Measurements from ENCODE around the gene GIMAP7.
"Not testable (repeated sequence)": the region's sequence is repeated elsewhere in the genome, so short reads cannot be mapped to it uniquely, and the experiment has no call there.

Gene GIMAP7

GRCh38 chr7:150511048-150511447 lies 3.6 kb upstream of the GIMAP7 start:
- Histone ChIP-seq H3K4me3 (ENCODE audit: low read length in 2 of 2) (no peak overlapping the region), H3K36me3 (ENCODE audit: control insufficient read depth in 2 of 2, insufficient read depth in 2 of 2, low read length in 2 of 2) (no peaks in the 10 kb centered on the region), H3K9me3 (ENCODE audit: control insufficient read depth in 2 of 2, low read length in 2 of 2) (no peaks in the 10 kb centered on the region), H3K4me1 (ENCODE audit: control insufficient read depth, insufficient read depth, low read length) (no peaks in the 10 kb centered on the region), H3K9ac (ENCODE audit: low read length in 2 of 2) (no peak overlapping the region), H3K27ac (ENCODE audit: low read length) (no peak overlapping the region), H3K27me3 (ENCODE audit: control insufficient read depth in 1 of 2, insufficient read depth in 2 of 2, low read length in 2 of 2) (no peaks in the 10 kb centered on the region)

DNA sequence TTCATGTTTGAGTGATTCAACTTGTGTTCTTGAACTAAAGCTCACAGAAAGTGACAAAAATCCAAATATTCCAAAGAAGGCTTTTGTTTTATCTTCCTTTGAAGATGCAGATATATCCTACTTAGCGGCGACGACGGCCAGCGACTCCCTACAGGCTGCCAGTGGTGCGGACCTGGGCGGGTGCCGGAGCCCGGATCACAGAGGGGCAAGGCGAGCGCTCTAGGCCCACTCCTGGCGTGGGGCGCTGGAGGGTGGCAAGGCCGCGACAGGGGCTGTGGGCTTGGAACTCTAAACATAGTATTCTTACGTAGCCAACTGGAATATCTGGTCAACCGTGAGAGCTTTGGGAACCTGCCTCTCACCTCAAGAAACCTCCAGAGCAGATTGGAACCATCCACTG lies 914 bp upstream of the GIMAP7 start:
- Histone ChIP-seq H3K4me1 (ENCODE audit: control insufficient read depth, insufficient read depth, low read length) (no peaks in the 10 kb centered on the region), H3K36me3 (ENCODE audit: control insufficient read depth in 2 of 2, insufficient read depth in 2 of 2, low read length in 2 of 2) (no peaks in the 10 kb centered on the region), H3K27ac (ENCODE audit: low read length) (no peak overlapping the region), H3K27me3 (ENCODE audit: control insufficient read depth in 1 of 2, insufficient read depth in 2 of 2, low read length in 2 of 2) (no peaks in the 10 kb centered on the region), H3K4me3 (ENCODE audit: low read length in 2 of 2) (no peak overlapping the region), H3K9me3 (ENCODE audit: control insufficient read depth in 2 of 2, low read length in 2 of 2) (no peaks in the 10 kb centered on the region), H3K9ac (ENCODE audit: low read length in 2 of 2) (no peak overlapping the region)

- H3K27ac ChIP-seq (ENCODE audit: low read length): no peak overlapping the region
- H3K36me3 ChIP-seq (ENCODE audit: control insufficient read depth in 2 of 2, insufficient read depth in 2 of 2, low read length in 2 of 2): no peaks in the 10 kb centered on the region
- peak overlapping the region; percentile 59 to 61 for H3K4me3 ChIP-seq (ENCODE audit: low read length in 2 of 2)
- H3K4me1 ChIP-seq (ENCODE audit: control insufficient read depth, insufficient read depth, low read length): no peaks in the 10 kb centered on the region
- H3K9me3 ChIP-seq (ENCODE audit: control insufficient read depth in 2 of 2, low read length in 2 of 2): no peaks in the 10 kb centered on the region
- H3K27me3 ChIP-seq (ENCODE audit: control insufficient read depth in 1 of 2, insufficient read depth in 2 of 2, low read length in 2 of 2): no peaks in the 10 kb centered on the region
- peak overlapping the region in 1 of 2 donors; percentile 46 for H3K9ac ChIP-seq (ENCODE audit: low read length in 2 of 2)
Measured at GRCh38 chr7:150515248-150516147, 826 bp downstream of the GIMAP7 start.

GRCh38 chr7:150516956-150517745 lies 2.5 kb downstream of the GIMAP7 start:
- H3K9ac ChIP-seq (ENCODE audit: low read length in 2 of 2): no peak overlapping the region
- H3K9me3 ChIP-seq (ENCODE audit: control insufficient read depth in 2 of 2, low read length in 2 of 2): no peaks in the 10 kb centered on the region
- no peaks in the 10 kb centered on the region for H3K36me3 ChIP-seq (ENCODE audit: control insufficient read depth in 2 of 2, insufficient read depth in 2 of 2, low read length in 2 of 2)
- no peaks in the 10 kb centered on the region for H3K4me1 ChIP-seq (ENCODE audit: control insufficient read depth, insufficient read depth, low read length)
- H3K4me3 ChIP-seq (ENCODE audit: low read length in 2 of 2): no peak overlapping the region
- no peak overlapping the region for H3K27ac ChIP-seq (ENCODE audit: low read length)
- no peaks in the 10 kb centered on the region for H3K27me3 ChIP-seq (ENCODE audit: control insufficient read depth in 1 of 2, insufficient read depth in 2 of 2, low read length in 2 of 2)

DNA sequence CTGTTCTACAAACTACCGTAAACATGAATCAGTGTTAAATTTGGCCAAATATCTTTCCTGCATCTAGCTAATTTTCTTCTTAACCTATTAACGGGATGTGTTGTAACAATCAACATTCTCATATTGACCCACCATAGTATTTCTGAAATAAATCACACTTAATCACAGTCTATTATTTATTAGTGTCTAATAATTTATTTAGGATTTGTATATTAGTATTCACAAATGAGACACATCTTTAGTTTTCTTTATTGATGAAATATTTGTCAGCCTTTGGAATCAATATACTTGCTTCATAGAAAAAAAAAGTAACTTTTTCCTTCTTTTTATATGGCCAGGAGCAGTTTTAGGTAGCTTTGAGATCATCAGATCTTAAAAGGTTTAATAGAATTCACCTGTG lies 4.6 kb downstream of the GIMAP7 start:
- H3K4me3 ChIP-seq (ENCODE audit: low read length in 2 of 2): no peak overlapping the region
- no peaks in the 10 kb centered on the region for H3K27me3 ChIP-seq (ENCODE audit: control insufficient read depth in 1 of 2, insufficient read depth in 2 of 2, low read length in 2 of 2)
- no peak overlapping the region for H3K27ac ChIP-seq (ENCODE audit: low read length)
- H3K36me3 ChIP-seq (ENCODE audit: control insufficient read depth in 2 of 2, insufficient read depth in 2 of 2, low read length in 2 of 2): no peaks in the 10 kb centered on the region
- H3K4me1 ChIP-seq (ENCODE audit: control insufficient read depth, insufficient read depth, low read length): no peaks in the 10 kb centered on the region
- no peaks in the 10 kb centered on the region for H3K9me3 ChIP-seq (ENCODE audit: control insufficient read depth in 2 of 2, low read length in 2 of 2)
- no peak overlapping the region for H3K9ac ChIP-seq (ENCODE audit: low read length in 2 of 2)

DNA sequence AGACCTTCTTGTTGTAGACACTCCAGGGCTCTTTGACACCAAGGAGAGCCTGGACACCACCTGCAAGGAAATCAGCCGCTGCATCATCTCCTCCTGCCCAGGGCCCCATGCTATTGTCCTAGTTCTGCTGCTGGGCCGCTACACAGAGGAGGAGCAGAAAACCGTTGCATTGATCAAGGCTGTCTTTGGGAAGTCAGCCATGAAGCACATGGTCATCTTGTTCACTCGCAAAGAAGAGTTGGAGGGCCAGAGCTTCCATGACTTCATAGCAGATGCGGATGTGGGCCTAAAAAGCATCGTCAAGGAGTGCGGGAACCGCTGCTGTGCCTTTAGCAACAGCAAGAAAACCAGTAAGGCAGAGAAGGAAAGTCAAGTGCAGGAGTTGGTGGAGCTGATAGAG lies 5.5 kb downstream of the GIMAP7 start:
- Histone ChIP-seq H3K27me3 (ENCODE audit: control insufficient read depth in 1 of 2, insufficient read depth in 2 of 2, low read length in 2 of 2) (no peaks in the 10 kb centered on the region), H3K27ac (ENCODE audit: low read length) (no peak overlapping the region), H3K9ac (ENCODE audit: low read length in 2 of 2) (no peak overlapping the region), H3K4me3 (ENCODE audit: low read length in 2 of 2) (peak overlapping the region in 1 of 2 donors; percentile 35), H3K9me3 (ENCODE audit: control insufficient read depth in 2 of 2, low read length in 2 of 2) (no peaks in the 10 kb centered on the region), H3K4me1 (ENCODE audit: control insufficient read depth, insufficient read depth, low read length) (no peaks in the 10 kb centered on the region), H3K36me3 (ENCODE audit: control insufficient read depth in 2 of 2, insufficient read depth in 2 of 2, low read length in 2 of 2) (no peaks in the 10 kb centered on the region)

- not testable (repeated sequence) for H3K36me3 ChIP-seq (ENCODE audit: control insufficient read depth in 2 of 2, insufficient read depth in 2 of 2, low read length in 2 of 2); H3K4me1 ChIP-seq (ENCODE audit: control insufficient read depth, insufficient read depth, low read length); H3K27me3 ChIP-seq (ENCODE audit: control insufficient read depth in 1 of 2, insufficient read depth in 2 of 2, low read length in 2 of 2); H3K9ac ChIP-seq (ENCODE audit: low read length in 2 of 2); H3K4me3 ChIP-seq (ENCODE audit: low read length in 2 of 2); H3K27ac ChIP-seq (ENCODE audit: low read length); H3K9me3 ChIP-seq (ENCODE audit: control insufficient read depth in 2 of 2, low read length in 2 of 2)
Measured at GRCh38 chr7:150522931-150523330, 8.3 kb downstream of the GIMAP7 start.

DNA sequence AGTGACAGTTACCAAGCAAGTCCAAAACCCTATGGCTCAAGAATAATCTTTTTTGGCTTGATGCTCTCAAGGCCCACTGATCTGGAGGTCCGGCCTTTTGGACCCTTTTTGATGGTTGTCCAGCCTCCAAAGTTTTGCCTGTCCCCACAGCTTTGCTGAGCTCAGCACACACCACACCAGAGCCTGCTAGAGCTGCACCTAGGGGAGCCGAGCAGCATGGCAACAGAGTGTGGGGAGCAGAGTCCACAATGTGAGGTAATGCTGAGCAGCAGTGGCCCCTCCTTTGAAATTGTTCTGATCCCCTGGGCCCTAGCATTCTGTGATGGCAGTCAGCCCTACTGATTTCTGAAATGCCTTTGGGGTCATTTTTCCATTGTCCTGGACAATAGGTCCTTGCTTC lies 9.3 kb downstream of the GIMAP7 start:
- H3K9me3 ChIP-seq (ENCODE audit: control insufficient read depth in 2 of 2, low read length in 2 of 2): peaks cover 0 to under 1% of the 10 kb centered on the region in 2 donors
- H3K36me3 ChIP-seq (ENCODE audit: control insufficient read depth in 2 of 2, insufficient read depth in 2 of 2, low read length in 2 of 2): no peaks in the 10 kb centered on the region
- H3K9ac ChIP-seq (ENCODE audit: low read length in 2 of 2): no peak overlapping the region
- H3K27ac ChIP-seq (ENCODE audit: low read length): no peak overlapping the region
- H3K4me1 ChIP-seq (ENCODE audit: control insufficient read depth, insufficient read depth, low read length): no peaks in the 10 kb centered on the region
- H3K27me3 ChIP-seq (ENCODE audit: control insufficient read depth in 1 of 2, insufficient read depth in 2 of 2, low read length in 2 of 2): no peaks in the 10 kb centered on the region
- no peak overlapping the region for H3K4me3 ChIP-seq (ENCODE audit: low read length in 2 of 2)

GRCh38 chr7:150531704-150532103 lies 17.0 kb downstream of the GIMAP7 start:
- Histone ChIP-seq H3K27me3 (ENCODE audit: control insufficient read depth in 1 of 2, insufficient read depth in 2 of 2, low read length in 2 of 2) (no peaks in the 10 kb centered on the region), H3K9me3 (ENCODE audit: control insufficient read depth in 2 of 2, low read length in 2 of 2) (peaks cover 0 to 3% of the 10 kb centered on the region in 2 donors), H3K4me1 (ENCODE audit: control insufficient read depth, insufficient read depth, low read length) (no peaks in the 10 kb centered on the region), H3K36me3 (ENCODE audit: control insufficient read depth in 2 of 2, insufficient read depth in 2 of 2, low read length in 2 of 2) (no peaks in the 10 kb centered on the region), H3K27ac (ENCODE audit: low read length) (no peak overlapping the region), H3K9ac (ENCODE audit: low read length in 2 of 2) (no peak overlapping the region), H3K4me3 (ENCODE audit: low read length in 2 of 2) (no peak overlapping the region)

GRCh38 chr7:150538259-150538658 lies 23.6 kb downstream of the GIMAP7 start:
- Histone ChIP-seq H3K9me3 (ENCODE audit: control insufficient read depth in 2 of 2, low read length in 2 of 2) (peaks cover 16 to 17% of the 10 kb centered on the region in 2 donors), H3K4me3 (ENCODE audit: low read length in 2 of 2) (no peak overlapping the region), H3K4me1 (ENCODE audit: control insufficient read depth, insufficient read depth, low read length) (no peaks in the 10 kb centered on the region), H3K27ac (ENCODE audit: low read length) (no peak overlapping the region), H3K36me3 (ENCODE audit: control insufficient read depth in 2 of 2, insufficient read depth in 2 of 2, low read length in 2 of 2) (no peaks in the 10 kb centered on the region), H3K9ac (ENCODE audit: low read length in 2 of 2) (no peak overlapping the region), H3K27me3 (ENCODE audit: control insufficient read depth in 1 of 2, insufficient read depth in 2 of 2, low read length in 2 of 2) (no peaks in the 10 kb centered on the region)

DNA sequence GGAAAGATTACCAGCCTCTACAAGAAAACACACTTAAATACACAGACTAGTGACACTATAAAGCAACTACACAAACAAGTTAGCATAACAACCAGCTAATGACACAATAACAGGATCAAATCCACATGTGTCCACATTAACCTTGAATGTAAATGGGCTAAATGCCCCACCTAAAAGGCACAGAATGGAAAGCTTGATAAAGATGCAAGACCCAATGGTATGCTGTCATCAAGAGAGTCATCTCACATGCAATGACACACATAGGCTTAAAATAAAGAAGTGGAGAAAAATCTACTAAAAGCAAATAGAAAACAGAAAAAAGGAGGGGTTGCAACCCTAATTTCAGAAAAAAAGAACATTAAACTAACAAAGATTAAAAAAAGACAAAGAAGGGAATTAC lies 38.5 kb downstream of the GIMAP7 start:
- Histone ChIP-seq H3K36me3 (ENCODE audit: control insufficient read depth in 2 of 2, insufficient read depth in 2 of 2, low read length in 2 of 2) (no peaks in the 10 kb centered on the region), H3K27ac (ENCODE audit: low read length) (no peak overlapping the region), H3K4me1 (ENCODE audit: control insufficient read depth, insufficient read depth, low read length) (no peaks in the 10 kb centered on the region), H3K9ac (ENCODE audit: low read length in 2 of 2) (no peak overlapping the region), H3K9me3 (ENCODE audit: control insufficient read depth in 2 of 2, low read length in 2 of 2) (peaks cover 0 to 2% of the 10 kb centered on the region in 2 donors), H3K4me3 (ENCODE audit: low read length in 2 of 2) (no peak overlapping the region), H3K27me3 (ENCODE audit: control insufficient read depth in 1 of 2, insufficient read depth in 2 of 2, low read length in 2 of 2) (no peaks in the 10 kb centered on the region)

Data from stomach smooth muscle (tissue), 2 donors.